GM03348 (cell line): Measurements from ENCODE around the gene EXOC6B.
"Not testable (repeated sequence)": the region's sequence is repeated elsewhere in the genome, so short reads cannot be mapped to it uniquely, and the experiment has no call there.

ENCODE experiments used
- DNase-seq: peaks from one replicate; pipeline ENCODE4 v3.0.0; 2012; ENCODE audit warnings: low spot score

The EXOC6B gene

DNA sequence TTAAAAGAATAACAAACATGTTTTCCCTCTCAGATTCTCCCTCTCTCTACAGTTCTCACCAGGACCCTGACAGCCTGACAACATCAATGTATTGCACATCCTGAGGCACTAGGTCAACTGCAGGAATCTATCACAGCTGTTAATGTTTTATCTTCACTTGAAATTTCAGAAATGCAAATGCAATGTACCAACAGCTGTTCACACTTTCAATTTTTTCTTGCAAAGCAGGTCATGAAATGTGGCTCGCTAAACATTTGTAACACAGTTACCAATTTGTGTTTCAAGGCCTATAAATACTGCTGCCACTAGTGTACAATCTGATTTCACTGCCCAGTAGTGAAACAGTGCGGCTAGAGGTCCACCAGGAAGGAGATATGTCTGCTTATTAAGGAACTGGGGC, 147.8 kb downstream of the EXOC6B start:
- DNase-seq: no peak

DNA sequence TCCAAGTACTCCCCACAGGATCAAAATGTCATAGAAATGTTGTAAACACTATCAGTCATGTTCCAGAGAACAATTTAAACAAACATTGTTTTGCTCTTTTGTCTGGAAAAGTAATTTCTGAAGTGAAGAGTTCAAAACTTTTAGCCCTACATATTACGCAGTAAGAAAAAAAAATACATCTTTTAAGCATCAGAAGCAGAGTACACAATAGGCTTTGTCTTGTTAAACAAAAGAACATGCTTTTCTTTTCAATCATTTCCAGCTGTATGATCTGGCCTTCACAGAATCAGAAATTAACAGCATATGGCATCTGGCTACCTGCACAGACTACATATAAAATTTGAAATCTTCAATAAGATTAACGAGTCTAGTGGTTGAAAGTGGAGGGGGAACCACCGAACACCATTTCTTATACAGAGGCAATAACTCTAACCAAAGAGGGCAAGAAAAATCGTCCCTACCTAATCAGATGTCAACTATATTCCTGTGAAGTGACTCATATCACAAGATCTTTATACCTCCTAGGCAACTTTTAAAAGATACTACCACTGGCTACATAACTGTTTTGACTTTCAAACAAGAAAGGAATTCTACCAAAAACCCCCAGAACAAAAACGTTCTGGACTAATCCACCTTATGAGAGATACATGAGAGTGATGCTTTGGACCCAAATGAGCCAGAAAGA, 149.3 kb downstream of the EXOC6B start:
- peak; percentile 9 for DNase-seq

DNA sequence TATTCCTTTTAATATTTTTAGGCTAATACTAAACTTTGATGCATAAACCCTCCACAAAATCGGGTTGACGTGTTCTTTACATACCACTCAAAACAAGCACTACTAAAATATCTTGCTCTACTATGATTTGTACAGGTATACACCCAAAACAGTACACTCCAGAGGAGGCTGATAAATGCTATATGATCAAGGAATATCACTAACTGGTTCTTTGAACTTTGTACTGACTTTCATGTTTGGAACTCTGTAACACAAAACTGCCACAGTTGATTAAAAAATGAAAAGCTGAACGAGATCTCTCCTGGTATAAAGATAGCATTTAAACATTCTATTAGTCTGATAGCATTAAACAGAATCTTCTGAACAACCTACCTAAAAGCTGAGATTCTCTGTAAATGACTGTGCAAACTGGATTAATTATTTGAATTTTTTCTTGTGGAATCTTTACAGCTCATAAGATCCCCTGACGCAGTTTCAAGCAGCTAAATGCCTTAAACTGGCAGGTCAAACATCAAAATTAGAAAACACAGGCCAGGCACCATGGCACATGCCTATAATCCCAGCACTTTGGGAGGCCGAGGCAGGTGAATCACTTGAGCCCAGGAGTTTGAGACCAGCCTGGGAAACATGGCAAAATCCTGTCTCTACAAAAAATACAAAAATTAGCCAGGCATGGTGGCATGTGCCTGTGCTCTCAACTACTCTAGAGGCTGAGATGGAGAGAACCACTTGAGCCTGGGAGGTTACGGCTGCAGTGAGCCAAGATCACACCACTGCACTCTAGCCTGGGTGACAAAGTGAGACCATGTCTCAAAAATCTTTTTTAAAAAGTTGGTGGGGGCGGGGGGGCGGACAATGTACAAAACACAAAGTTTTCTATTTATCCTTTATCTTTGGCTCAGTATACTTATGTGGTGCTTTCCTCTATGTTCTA, 150.6 kb downstream of the EXOC6B start:
- no peak for DNase-seq

DNA sequence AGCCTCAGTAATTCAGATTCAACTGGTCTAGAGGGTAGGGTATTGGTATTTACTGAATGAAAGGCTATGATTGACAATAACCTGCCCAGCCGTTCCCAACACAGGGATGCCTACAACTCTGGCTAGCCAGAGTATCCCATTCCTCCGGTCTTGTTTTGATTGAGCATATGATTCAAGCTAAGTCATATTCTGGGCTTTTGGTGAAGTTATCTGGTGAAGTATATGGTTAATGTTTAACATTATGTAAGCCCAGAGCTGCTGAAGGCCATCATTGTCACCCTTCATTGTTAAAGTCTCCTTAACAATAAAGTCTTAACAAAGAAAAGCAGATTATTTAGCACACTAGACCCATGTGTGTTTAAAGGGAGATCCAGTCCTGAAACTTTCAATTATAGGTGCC, 152.6 kb downstream of the EXOC6B start:
- DNase-seq: no peak

DNA sequence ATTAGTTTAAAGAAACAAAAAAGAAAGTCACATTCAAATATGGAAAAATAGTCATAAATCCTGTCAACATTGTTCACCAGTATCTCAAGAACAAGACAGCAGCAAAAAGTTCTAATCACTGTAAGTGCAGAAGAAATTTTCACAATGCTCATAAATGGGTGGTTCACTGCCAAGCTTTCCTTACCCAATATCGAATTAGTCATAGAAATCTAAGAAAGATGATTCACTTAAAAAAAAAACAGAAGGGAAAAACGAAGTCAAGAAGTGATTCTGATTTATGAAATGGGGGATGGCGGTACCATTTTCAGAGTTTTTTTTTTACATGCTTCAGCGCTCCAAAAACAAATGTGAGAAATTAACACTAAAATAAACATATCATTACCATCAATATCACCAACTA, 156.7 kb downstream of the EXOC6B start:
- peak; percentile 63 for DNase-seq

DNA sequence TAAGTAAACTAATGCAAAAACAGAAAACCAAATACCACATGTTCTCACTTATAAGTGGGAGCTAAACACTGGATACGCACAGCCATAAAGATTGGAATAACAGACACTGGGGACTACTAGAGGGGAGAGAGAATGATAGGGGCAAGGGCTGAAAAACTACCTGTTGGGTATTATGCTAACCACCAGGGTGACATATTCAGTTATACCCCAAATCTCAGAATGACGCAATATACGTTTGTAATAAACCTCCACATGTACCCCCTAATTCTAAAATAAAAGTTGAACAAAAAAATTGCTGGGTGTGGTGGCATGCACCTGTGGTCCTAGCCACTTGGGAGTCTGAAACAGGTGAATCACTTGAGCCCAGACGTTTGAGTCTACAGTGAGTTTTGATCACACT, 157.2 kb downstream of the EXOC6B start:
- no peak for DNase-seq

DNA sequence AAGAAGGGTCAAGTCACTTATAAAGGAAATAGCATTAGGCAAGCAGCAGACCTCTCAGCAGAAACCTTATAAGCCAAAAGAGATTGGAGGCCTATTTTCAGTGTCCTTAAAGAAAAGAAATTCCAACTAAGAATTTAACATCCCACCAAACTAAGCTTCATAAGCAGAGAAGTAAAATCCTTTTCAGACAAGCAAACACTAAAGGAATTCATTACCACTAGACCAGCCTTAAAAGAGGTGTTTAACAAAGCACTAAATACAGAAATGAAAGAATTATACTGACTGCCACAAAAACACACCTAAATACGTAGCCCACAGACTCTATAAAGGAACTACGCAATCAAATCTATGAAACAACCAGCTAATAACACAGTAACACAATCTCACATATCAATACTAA, 160.4 kb downstream of the EXOC6B start:
- DNase-seq: no peak

DNA sequence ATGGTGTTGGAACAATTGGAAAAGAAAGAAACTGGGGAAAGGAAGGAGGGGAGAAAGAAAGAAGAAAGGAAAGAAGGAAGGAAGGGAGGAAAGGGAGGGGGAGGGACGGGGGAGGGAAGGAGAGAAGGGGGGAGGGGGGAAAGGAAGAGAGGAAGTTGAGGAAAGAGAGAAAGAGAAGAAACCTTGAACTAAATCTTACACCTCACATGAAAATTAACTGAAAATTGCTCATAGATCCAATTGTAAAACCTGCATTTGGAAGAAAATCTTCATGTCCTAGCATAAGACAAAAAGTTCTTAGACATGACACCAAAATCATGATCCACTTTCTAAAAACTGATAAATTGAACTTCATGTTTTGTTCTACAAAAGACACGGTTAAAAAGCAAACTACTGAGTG, 163.8 kb downstream of the EXOC6B start:
- no peak for DNase-seq

DNA sequence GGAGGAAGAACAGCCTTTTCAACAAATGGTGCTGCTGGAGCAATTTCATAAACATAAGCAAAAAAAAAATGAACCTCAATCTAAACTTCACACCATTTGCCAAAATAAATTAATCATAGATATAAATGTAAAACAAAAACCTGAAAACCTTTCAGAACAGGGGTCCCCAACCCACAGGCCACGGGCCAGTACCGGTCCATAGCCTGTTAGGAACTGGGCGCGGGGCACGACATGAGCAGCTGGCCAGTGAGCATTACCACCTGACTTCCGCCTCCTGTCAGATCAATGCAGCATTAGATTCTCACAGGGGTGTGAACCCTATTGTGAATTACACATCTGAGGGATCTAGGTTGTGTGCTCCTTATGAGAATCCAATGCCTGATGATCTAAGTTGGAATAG, 176.0 kb downstream of the EXOC6B start:
- no peak for DNase-seq

DNA sequence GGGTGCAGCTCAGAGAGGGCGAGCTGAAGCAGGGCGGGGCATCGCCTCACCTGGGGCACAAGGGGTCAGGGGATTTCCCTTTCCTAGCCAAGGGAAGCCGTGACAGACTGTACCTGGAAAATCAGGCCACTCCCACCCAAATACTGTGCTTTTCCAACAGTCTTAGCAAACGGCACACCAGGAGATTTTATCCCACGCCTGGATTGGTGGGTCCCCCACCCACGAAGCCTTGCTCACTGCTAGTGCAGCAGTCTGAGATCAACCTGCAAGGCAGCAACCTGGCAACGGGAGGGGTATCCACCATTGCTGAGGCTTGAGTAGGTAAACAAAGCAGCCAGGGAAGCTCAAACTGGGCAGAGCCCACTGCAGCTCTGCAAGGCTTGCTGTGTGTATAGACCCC, 184.6 kb downstream of the EXOC6B start:
- DNase-seq: not testable (repeated sequence)

DNA sequence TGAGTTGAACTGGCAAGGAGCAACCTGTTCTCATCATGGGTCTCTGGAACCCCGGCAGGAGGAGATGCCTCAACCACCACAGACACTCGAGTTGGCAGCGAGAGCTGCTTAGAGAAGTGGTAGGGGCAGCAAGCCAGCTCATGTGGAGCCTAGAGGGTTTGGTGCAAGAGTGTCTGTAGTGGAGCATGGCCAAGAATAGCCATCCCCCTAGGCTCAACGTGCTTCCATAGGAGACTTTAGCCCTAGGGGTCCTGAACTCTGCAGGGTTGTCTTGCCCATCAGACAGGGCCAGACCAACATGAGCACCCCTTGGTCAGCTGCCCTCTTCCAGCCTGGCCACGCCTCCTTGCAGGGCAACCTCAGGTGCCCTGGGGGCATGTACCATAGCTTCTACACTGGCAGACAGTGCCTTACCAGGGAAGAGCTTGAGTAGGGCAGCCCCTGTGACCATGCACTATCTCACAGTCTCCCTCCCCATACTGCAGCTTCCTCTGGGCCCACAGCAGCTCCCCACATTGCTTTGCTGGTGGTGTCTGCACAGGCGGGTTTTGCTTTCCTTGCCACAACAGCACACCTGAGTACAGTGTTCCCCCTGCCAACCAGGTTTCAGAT, 187.1 kb downstream of the EXOC6B start:
- DNase-seq: no peak

DNA sequence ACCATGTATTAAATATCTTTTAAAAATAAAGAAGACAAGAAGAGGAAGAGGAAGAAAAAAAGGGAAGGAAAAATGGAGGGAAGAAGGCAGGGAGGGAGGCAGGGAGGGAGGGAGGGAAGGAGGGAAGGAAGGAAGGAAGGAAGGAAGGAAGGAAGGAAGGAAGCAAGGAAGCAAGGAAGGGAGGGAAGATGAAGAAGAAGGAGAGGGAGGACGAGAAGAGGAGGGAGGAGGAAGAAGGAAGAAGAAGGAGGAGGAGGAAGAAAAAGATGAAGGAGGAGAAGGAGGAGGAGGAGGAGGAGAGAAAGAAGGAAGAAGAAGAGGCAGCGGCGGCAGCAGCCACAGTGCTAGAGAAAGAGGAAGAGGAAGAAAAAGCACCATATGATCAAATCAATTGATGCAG, 189.6 kb downstream of the EXOC6B start:
- no peak for DNase-seq

DNA sequence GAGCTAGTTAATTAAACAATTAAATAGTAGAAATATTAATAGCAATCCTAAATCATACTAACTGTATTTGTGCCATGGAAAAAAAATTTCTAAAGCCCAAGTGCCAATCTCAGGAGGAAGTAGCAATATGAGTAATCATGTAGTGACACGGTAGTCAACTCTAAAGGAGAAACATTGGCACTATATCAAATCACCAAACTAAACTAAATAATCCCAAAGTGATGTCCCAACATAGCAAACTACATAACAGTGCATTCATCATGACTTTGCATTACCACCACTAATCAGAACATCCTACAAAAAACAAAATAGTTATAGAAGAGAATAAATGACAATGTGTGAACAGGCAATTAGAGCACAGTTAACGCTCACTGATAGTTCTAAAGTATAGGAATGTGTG, 195.1 kb downstream of the EXOC6B start:
- DNase-seq: no peak

DNA sequence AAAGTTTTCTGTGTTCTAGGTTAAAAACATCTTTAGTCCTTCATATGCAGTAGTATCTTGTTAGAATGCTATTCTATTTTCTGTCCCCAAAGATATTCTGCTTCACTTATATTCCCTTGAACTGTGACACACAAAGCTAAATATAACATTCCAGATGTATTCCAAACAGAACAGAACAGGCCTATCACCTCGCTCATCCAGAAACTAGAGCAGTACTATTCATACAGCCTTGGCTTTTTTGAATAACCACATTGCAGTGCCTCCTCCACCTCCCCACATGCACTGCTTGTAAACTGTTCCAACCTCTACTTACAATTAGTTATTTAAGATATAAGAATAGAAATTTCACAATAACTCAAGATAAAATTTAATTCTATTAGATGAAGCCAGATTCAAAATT, 196.8 kb downstream of the EXOC6B start:
- DNase-seq: no peak

DNA sequence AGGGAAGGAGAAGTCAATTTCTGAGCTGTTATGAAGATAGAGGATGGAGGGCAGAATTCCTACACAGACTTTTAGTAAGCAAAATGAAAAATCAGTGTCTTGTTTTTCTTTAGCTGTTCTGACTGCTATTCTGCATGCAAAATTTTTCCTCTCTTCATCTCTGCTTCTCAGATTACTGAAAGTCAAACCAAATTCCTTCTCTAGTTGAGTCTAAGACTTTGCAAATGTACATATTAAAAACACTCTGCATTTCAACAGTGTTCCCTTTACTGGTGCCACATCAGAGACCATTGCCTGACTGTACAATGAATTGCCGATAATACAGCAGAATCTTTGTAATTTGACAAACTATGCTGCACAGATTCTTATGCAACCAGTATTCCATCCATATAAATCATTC, 198.8 kb downstream of the EXOC6B start:
- DNase-seq: no peak

DNA sequence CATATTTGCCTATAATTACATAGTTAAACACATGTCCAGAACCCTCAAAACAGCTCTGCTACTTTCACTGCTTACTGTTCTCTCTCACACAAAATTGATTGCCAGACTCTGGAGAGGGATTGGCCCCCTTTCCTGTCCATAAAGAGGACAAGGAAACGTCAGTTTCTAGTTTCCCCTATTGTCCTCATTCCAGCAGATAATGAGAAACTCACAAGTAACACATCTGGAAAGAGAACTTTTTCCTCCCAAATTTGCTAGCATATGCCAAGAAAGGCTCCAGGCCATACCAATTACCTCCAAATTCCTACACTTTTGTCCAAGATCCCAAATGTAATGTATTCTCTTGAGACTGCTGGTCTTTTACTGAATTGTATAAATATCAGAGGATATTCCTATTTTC, 200.5 kb downstream of the EXOC6B start:
- DNase-seq: no peak

DNA sequence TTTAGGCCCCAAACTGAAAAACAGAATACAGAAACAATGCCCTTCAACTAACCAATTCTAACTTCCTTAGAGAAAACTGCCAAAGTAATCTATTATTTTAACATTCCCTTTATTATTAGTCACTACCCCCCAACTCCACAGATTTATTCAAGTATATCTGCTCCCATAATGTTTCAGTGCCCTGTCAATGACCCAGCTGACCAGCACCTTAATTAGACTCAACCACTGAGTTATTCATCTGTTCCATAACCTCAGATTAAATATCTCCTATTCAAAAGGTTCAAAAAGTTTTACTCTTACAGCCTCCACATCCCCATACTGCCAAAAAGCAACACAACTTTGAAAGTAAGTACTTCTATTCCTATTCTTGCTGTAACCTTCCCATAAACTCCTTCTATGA, 202.4 kb downstream of the EXOC6B start:
- DNase-seq: no peak

DNA sequence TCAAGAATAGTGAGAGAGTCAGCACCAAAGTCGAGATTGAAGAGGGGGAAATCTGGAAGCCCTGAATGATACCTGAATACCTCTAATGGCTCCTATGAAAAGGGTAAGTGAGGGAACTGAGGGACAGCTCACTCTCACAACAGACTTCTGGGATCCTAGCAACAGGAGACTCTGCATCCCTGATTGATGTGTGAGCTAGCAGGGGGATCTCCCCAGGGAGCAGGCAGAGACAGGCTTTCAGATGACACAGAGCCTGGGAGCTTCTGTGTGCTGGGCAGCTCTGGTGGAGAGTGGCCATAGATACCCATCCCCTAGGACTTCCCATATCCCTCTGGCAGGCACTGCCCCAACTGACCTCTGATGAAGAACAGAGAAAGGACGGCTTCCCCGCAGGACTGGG, 206.2 kb downstream of the EXOC6B start:
- no peak for DNase-seq

DNA sequence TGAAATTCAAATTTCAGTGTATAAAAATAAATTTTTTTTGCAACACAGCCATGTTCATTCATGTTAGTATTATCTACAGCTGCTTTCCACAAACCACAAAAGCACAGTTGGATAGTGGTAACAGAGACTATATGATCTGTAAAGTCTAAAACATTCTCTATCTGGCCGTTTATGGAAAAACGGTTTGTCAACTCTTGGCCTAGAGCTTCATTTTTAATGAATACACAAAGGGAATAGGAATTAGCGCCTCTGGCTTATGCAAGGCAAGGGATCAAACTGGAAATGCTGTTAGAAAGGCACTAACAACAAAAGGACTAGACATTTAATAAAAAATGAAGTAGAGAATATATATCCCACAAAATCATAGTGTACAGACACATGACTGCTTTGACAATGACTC, 211.9 kb downstream of the EXOC6B start:
- DNase-seq: no peak

DNA sequence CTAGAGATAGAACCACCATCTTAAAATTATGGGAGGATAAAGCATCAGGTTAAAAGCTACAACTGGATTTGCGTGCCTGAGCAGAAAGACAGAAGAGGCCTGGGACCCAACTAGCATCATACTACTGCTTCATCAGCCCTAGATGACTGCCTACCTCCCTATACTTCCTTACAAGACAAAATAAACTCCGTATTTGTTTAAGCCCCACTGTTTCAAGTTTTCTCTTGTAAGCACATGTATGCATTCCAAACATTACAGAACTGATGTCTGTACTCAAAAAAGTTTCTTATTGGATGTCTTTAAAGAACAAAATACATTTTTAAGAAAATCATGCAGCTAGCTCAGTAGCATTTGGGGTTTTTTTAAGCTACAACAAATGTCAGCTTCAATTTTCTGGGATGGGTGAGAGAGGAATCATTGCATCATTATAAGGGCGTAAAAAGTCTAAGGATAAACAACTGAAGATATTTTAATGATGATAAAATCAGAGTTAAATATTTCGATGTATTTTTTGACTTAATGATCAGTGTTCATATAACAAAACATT, 213.1 kb downstream of the EXOC6B start:
- no peak for DNase-seq

DNA sequence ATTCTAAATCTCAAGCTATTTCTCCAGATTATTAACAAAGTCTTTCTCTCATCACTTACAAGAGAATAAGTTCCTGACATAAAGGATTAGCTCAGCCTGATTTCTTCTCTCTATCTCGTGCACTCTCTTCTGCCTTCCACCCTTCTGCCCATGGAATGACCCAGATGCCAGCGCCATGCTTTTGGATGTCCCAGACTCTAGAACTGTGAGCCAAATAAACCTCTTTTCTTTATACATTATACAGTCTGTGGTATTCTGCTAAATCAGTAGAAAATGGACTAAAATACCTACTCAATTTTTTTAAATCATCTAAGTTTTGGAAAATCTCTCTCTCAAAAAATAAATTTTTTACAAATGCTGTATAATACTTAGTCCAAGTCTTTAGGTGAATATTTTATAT, 218.6 kb downstream of the EXOC6B start:
- no peak for DNase-seq

DNA sequence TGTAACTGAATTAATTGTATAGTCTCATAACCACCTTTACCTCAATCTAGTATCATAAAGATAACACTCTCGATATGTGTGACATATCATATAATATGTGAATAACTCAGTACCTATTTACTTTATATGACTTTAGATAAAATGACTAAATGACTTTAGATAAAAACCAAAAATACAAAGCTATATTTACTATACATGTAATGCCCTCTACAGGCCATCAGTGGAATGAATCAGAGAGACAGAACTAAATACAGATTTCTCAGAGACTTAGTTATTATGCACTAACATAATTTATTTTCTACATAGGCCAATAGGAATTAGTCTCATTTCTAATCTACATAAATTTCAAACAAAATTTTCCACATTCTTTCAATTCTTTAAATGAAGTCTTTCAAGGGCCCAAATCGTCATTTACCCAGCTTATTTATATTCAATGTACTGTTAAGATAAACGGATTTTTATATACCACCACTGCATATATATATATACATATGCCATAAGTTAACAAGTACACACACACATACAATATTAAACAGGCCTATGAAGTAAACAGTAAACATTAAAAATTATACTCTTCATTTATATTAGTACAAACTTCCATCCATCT, 219.9 kb downstream of the EXOC6B start:
- DNase-seq: peak; percentile 56
